HCT116 (cell line): ENCODE measurements around the gene DNAH9. TPM values are rescaled to one million over a fixed set of nuclear protein-coding genes. Genes with fewer than 3 reads are reported as not detected.

Experiments used
- ATAC-seq: fragments of 200-7000 bp; cut with Tn5 transposase; 2 replicates; pipeline ENCODE4 v1.9.1; 2020; ENCODE audit warnings: mild to moderate bottlenecking, moderate library complexity
- BruUV-seq: library from RNA; stranded (reverse); fragments of 400-500 nt; replicated peaks from 2 replicates; lab custom pipeline; 2021; lab: Mats Ljungman, UMichigan
- CTCF ChIA-PET: fragments of 300-600 bp; sonication (Branson Sonifier 250); formaldehyde crosslinking; loops from one replicate; lab custom pipeline; 2021; ENCODE audit warnings: antibody characterized with exemption; lab: Charles Lee
- POLR2A ChIA-PET: fragments of 300-600, 350-600 bp; sonication (Branson Sonifier 250); formaldehyde crosslinking; loops from one replicate; lab custom pipeline; 2021; ENCODE audit warnings: antibody characterized with exemption; lab: Charles Lee
- RAD21 ChIA-PET, 2 experiments: fragments of 300-600 bp; sonication (Branson Sonifier 250); formaldehyde crosslinking; loops; one replicate each; lab custom pipeline; 2023; ENCODE audit warnings: low total read pairs in 2 of 2; ENCODE audit not compliant: uncharacterized antibody in 2 of 2, unreplicated experiment in 2 of 2, low non-redundant PET in 1 of 2; lab: Charles Lee
- DNase-seq: peaks from one replicate; pipeline ENCODE4 v3.0.0-alpha.2; 2010; ENCODE audit warnings: low read depth, low spot score
- H2AFZ ChIP-seq: fragments of 200-600 bp; shearing (Covaris generic), sonication (generic); 2 replicates; pipeline ENCODE4 v1.6.1; 2017; ENCODE audit warnings: low read depth, mixed run types, mixed read lengths, antibody characterized with exemption, low read length; ENCODE audit not compliant: poor library complexity, severe bottlenecking
- H3K27ac ChIP-seq: 2 replicates; pipeline ENCODE4 v1.5.1; 2012; ENCODE audit warnings: low read depth, low read length
- H3K27me3 ChIP-seq: fragments of 200-600 bp; sonication (generic); 2 replicates; pipeline ENCODE4 v1.6.1; 2016; ENCODE audit warnings: mixed run types, low read length, mixed read lengths; ENCODE audit not compliant: insufficient read depth
- H3K36me3 ChIP-seq, 2 experiments: fragments of 200-500 bp in 1 of 2; fragments of 200-600 bp in 1 of 2; sonication (Bioruptor generic) in 1 of 2; sonication (generic) in 1 of 2; 2 replicates each; pipeline versions ENCODE4 v1.5.1 to v1.6.1; 2014 to 2016; ENCODE audit warnings: low read length in 2 of 2, inconsistent platforms in 1 of 2, mixed read lengths in 1 of 2, mixed run types in 1 of 2; ENCODE audit not compliant: insufficient read depth in 2 of 2, control insufficient read depth in 1 of 2
- H3K4me1 ChIP-seq, 2 experiments: fragments of 200-600 bp in 1 of 2; sonication (generic) in 1 of 2; 2 replicates each; pipeline versions ENCODE4 v1.5.1 to v1.6.1; 2012 to 2017; ENCODE audit warnings: low read length in 2 of 2, inconsistent platforms in 1 of 2, mild to moderate bottlenecking in 1 of 2, mixed read lengths in 1 of 2, mixed run types in 1 of 2, moderate library complexity in 1 of 2; ENCODE audit not compliant: insufficient read depth in 2 of 2, control insufficient read depth in 1 of 2
- H3K4me2 ChIP-seq: fragments of 200-600 bp; sonication (generic); 2 replicates; pipeline ENCODE4 v1.6.1; 2017; ENCODE audit warnings: mixed run types, low read length, mixed read lengths
- H3K4me3 ChIP-seq, 2 experiments: fragments of 200-600 bp in 1 of 2; sonication (generic) in 1 of 2; replicated peaks in 1 of 2; 2 replicates each; pipeline ENCODE4 v1.5.1; 2011 to 2016; ENCODE audit warnings: low read length in 2 of 2, control low read depth in 1 of 2, low read depth in 1 of 2, mild to moderate bottlenecking in 1 of 2, mixed read lengths in 1 of 2, mixed run types in 1 of 2
- H3K79me2 ChIP-seq: fragments of 200-600 bp; sonication (generic); 2 replicates; pipeline ENCODE4 v1.6.1; 2017; ENCODE audit warnings: mild to moderate bottlenecking, mixed run types, low read length, moderate library complexity, mixed read lengths; ENCODE audit not compliant: insufficient read depth
- H3K9ac ChIP-seq: fragments of 200-600 bp; sonication (generic); 2 replicates; pipeline ENCODE4 v1.6.1; 2016; ENCODE audit warnings: low read length, mixed read lengths
- H3K9me2 ChIP-seq: fragments of 200-600 bp; sonication (generic), shearing (Covaris generic); 2 replicates; pipeline ENCODE4 v1.6.1; 2017; ENCODE audit warnings: mixed run types, mild to moderate bottlenecking, moderate library complexity; ENCODE audit not compliant: insufficient read depth
- H3K9me3 ChIP-seq, 2 experiments: fragments of 200-500 bp in 1 of 2; fragments of 200-600 bp in 1 of 2; sonication (Bioruptor generic) in 1 of 2; sonication (generic) in 1 of 2; 2 replicates each; pipeline ENCODE4 v1.6.1; 2014 to 2017; ENCODE audit warnings: low read length in 2 of 2, mixed read lengths in 2 of 2, inconsistent platforms in 1 of 2, low read depth in 1 of 2, mild to moderate bottlenecking in 1 of 2, mixed run types in 1 of 2, moderate library complexity in 1 of 2; ENCODE audit not compliant: control insufficient read depth in 1 of 2, insufficient read depth in 1 of 2
- H4K20me1 ChIP-seq: fragments of 200-600 bp; sonication (generic), shearing (Covaris generic); 2 replicates; pipeline ENCODE4 v1.6.1; 2017; ENCODE audit warnings: mixed run types, mild to moderate bottlenecking, moderate library complexity; ENCODE audit not compliant: insufficient read depth
- ATF3 ChIP-seq: IDR thresholded peaks from 2 replicates; pipeline ENCODE4 v1.6.1; 2012
- CEBPB ChIP-seq: IDR thresholded peaks from 2 replicates; pipeline ENCODE4 v1.6.1; 2012; ENCODE audit warnings: low read depth
- CTCF ChIP-seq, 3 experiments: fragments of 200-600 bp in 1 of 3; sonication (generic) in 1 of 3; IDR thresholded peaks in 2 of 3; conservative IDR thresholded peaks in 1 of 3; 2 replicates each; pipeline ENCODE4 v1.5.1; 2012 to 2017; ENCODE audit warnings: low read depth in 2 of 3, low read length in 2 of 3, antibody characterized with exemption in 1 of 3, borderline replicate concordance in 1 of 3, control low read depth in 1 of 3, mild to moderate bottlenecking in 1 of 3, mixed read lengths in 1 of 3, mixed run types in 1 of 3, moderate library complexity in 1 of 3; ENCODE audit not compliant: insufficient read depth in 1 of 3
- EGR1 ChIP-seq: IDR thresholded peaks from 2 replicates; pipeline ENCODE4 v1.6.1; 2012; ENCODE audit warnings: low read depth
- ELF1 ChIP-seq: IDR thresholded peaks from 2 replicates; pipeline ENCODE4 v1.6.1; 2012; ENCODE audit warnings: low read depth, borderline replicate concordance
- EZH2 ChIP-seq: fragments of 200-600 bp; sonication (generic); IDR thresholded peaks from 2 replicates; pipeline ENCODE4 v1.6.1; 2017; ENCODE audit warnings: antibody characterized with exemption, mixed run types
- EZH2phosphoT487 ChIP-seq: fragments of 200-600 bp; IDR thresholded peaks from 2 replicates; pipeline ENCODE4 v1.6.1; 2018; ENCODE audit warnings: antibody characterized with exemption, borderline replicate concordance
- FOSL1 ChIP-seq: IDR thresholded peaks from 2 replicates; pipeline ENCODE4 v1.6.1; 2012; ENCODE audit warnings: low read depth
- JUND ChIP-seq: IDR thresholded peaks from 2 replicates; pipeline ENCODE4 v1.6.1; 2012
- RAD21 ChIP-seq: IDR thresholded peaks from 2 replicates; pipeline ENCODE4 v1.6.1; 2012; ENCODE audit warnings: low read depth, mild to moderate bottlenecking
- SIN3A ChIP-seq: IDR thresholded peaks from 2 replicates; pipeline ENCODE4 v1.6.1; 2012; ENCODE audit warnings: low read depth
- SP1 ChIP-seq: IDR thresholded peaks from 2 replicates; pipeline ENCODE4 v1.6.1; 2012; ENCODE audit warnings: low read depth
- TCF7L2 ChIP-seq: IDR thresholded peaks from 2 replicates; pipeline ENCODE4 v1.7.0; 2011; ENCODE audit warnings: borderline replicate concordance, inconsistent platforms; ENCODE audit not compliant: insufficient read depth, insufficient read length; ENCODE audit errors: extremely low read depth
- YY1 ChIP-seq: IDR thresholded peaks from 2 replicates; pipeline ENCODE4 v1.6.1; 2011; ENCODE audit warnings: low read length, low read depth, moderate library complexity, mild to moderate bottlenecking; ENCODE audit not compliant: insufficient replicate concordance; ENCODE audit errors: extremely low read depth
- ZBTB33 ChIP-seq: IDR thresholded peaks from 2 replicates; pipeline ENCODE4 v1.6.1; 2011; ENCODE audit warnings: mild to moderate bottlenecking, low read length, moderate library complexity; ENCODE audit not compliant: insufficient replicate concordance; ENCODE audit errors: extremely low read depth
- ZFX ChIP-seq: fragments of 450-650 bp; IDR thresholded peaks from 2 replicates; pipeline ENCODE4 v1.6.1; 2017
- intact Hi-C: fragments of 100-400 bp; cut with micrococcal nuclease; formaldehyde crosslinking; loops from 2 replicates; pipeline ENCODE4 v1.10.0; 2022
- total RNA-seq: library from RNA; stranded (reverse); gene quantifications from one replicate; pipeline ENCODE4 v1.2.1, GENCODE V29; 2021; ENCODE audit not compliant: unreplicated experiment
- TF ChIP-seq, protein P1 (sequence below): IDR thresholded peaks from 2 replicates; pipeline ENCODE4 v1.6.1; 2012

DNAH9 gene
- total RNA-seq, 1 experiment from 2014 or later, result not detected

- Histone ChIP-seq H3K9me3 (peaks cover 0 to 13% of the 10 kb centered on the region in 2 experiments; a peak in 1 of 4 replicates), H3K4me2 (no peak overlapping the region), H3K27ac (no peak overlapping the region), H3K4me3 (no peak overlapping the region), H3K4me1 (no peaks in the 10 kb centered on the region), H3K9ac (no peak overlapping the region), H2AFZ (no peak overlapping the region), H3K36me3 (no peaks in the 10 kb centered on the region), H4K20me1 (no peaks in the 10 kb centered on the region), H3K79me2 (no peaks in the 10 kb centered on the region)
- ChIA-PET RAD21 (no interaction called here), CTCF (no interaction called here)
- intact Hi-C loops, result no loop called here
- no peak for DNase-seq
- no TSS peak for BruUV-seq
- ATAC-seq, result no peak
- TF ChIP-seq YY1, result no peak
- TF ChIP-seq CEBPB, result no peak
- no peak for TF ChIP-seq FOSL1
- TF ChIP-seq EZH2phosphoT487, result no peak
- TF ChIP-seq CTCF (IDR thresholded peaks at IDR 0.05 in 2 of 3, conservative IDR thresholded peaks at IDR 0.05 in 1 of 3; ENCODE audit: borderline replicate concordance in 1 of 3, insufficient read depth in 1 of 3, low read depth in 2 of 3, low read length in 2 of 3), result no peak
- TF ChIP-seq JUND, result no peak
- TF ChIP-seq SIN3A, result no peak
- TF ChIP-seq, protein P1, sequence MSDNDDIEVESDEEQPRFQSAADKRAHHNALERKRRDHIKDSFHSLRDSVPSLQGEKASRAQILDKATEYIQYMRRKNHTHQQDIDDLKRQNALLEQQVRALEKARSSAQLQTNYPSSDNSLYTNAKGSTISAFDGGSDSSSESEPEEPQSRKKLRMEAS, result no peak
- TF ChIP-seq EGR1, result no peak
- TF ChIP-seq ELF1, result no peak
- no peak for TF ChIP-seq EZH2
- no peak for TF ChIP-seq TCF7L2
- no peak for TF ChIP-seq RAD21
- TF ChIP-seq ZFX, result no peak
- no peak for TF ChIP-seq ZBTB33
- no peak for TF ChIP-seq SP1
- TF ChIP-seq ATF3, result no peak
- TF ChIP-seq, all 23 proteins: peak for 0
- Histone ChIP-seq H3K27me3 (no peaks in the 10 kb centered on the region), H3K9me2 (no peaks in the 10 kb centered on the region)
- POLR2A ChIA-PET, result no interaction called here
Measured at GRCh38 chr17:11558681-11559234, 39.5 kb upstream of the DNAH9 start.
